ENCODE results near the gene KRT222.

Gene KRT222

GRCh38 chr17:40679523-40679907 is 14.5 kb upstream of the KRT222 start:
- Mint-ChIP-seq H3K27me3 (peaks cover 49% of the 10 kb centered on the region), H3K27ac (no peak overlapping the region), H3K36me3 (ENCODE audit: low read depth) (no peaks in the 10 kb centered on the region), H3K4me3 (no peak overlapping the region), H3K4me1 (ENCODE audit: low read depth) (peaks cover 9% of the 10 kb centered on the region), H3K9me3 (no peaks in the 10 kb centered on the region)
- DNase-seq = no peak

GRCh38 chr17:40678902-40679522 is 14.0 kb upstream of the KRT222 start:
- no peak overlapping the region for H3K27ac Mint-ChIP-seq
- no peak for DNase-seq

GRCh38 chr17:40675905-40676304 is 10.9 kb upstream of the KRT222 start:
- no peaks in the 10 kb centered on the region for H3K36me3 Mint-ChIP-seq (ENCODE audit: low read depth)
- DNase-seq = no peak
- H3K9me3 Mint-ChIP-seq = no peaks in the 10 kb centered on the region
- no peak overlapping the region for H3K27ac Mint-ChIP-seq
- H3K27me3 Mint-ChIP-seq = peaks cover 41% of the 10 kb centered on the region
- H3K4me3 Mint-ChIP-seq = no peak overlapping the region
- peaks cover 9% of the 10 kb centered on the region for H3K4me1 Mint-ChIP-seq (ENCODE audit: low read depth)

More at GRCh38 chr17:40678902-40679522, 14.0 kb upstream of the KRT222 start:
- H3K9me3 Mint-ChIP-seq = no peaks in the 10 kb centered on the region
- peaks cover 9% of the 10 kb centered on the region for H3K4me1 Mint-ChIP-seq (ENCODE audit: low read depth)
- no peaks in the 10 kb centered on the region for H3K36me3 Mint-ChIP-seq (ENCODE audit: low read depth)
- peaks cover 52% of the 10 kb centered on the region for H3K27me3 Mint-ChIP-seq
- H3K4me3 Mint-ChIP-seq = no peak overlapping the region

- Mint-ChIP-seq H3K4me1 (ENCODE audit: low read depth) (no peaks in the 10 kb centered on the region), H3K4me3 (no peak overlapping the region), H3K36me3 (ENCODE audit: low read depth) (no peaks in the 10 kb centered on the region), H3K9me3 (no peaks in the 10 kb centered on the region), H3K27ac (no peak overlapping the region), H3K27me3 (peaks cover 28% of the 10 kb centered on the region)
- DNase-seq = no peak
These were observed 7.7 kb upstream of the KRT222 start for GRCh38 chr17:40672654-40673053.

- H3K27ac Mint-ChIP-seq = no peak overlapping the region
- no peaks in the 10 kb centered on the region for H3K4me1 Mint-ChIP-seq (ENCODE audit: low read depth)
- peaks cover 17% of the 10 kb centered on the region for H3K27me3 Mint-ChIP-seq
These were observed 6.3 kb upstream of the KRT222 start for GRCh38 chr17:40671282-40671681.

GRCh38 chr17:40666331-40666730 is 1.4 kb upstream of the KRT222 start:
- no peak for DNase-seq
- no peaks in the 10 kb centered on the region for H3K9me3 Mint-ChIP-seq
- H3K36me3 Mint-ChIP-seq (ENCODE audit: low read depth) = no peaks in the 10 kb centered on the region
- no peak overlapping the region for H3K27ac Mint-ChIP-seq
- peaks cover 24% of the 10 kb centered on the region for H3K27me3 Mint-ChIP-seq
- H3K4me1 Mint-ChIP-seq (ENCODE audit: low read depth) = peaks cover 6% of the 10 kb centered on the region
- H3K4me3 Mint-ChIP-seq = no peak overlapping the region

More at GRCh38 chr17:40671282-40671681, 6.3 kb upstream of the KRT222 start:
- no peaks in the 10 kb centered on the region for H3K36me3 Mint-ChIP-seq (ENCODE audit: low read depth)
- DNase-seq = no peak
- H3K9me3 Mint-ChIP-seq = no peaks in the 10 kb centered on the region
- no peak overlapping the region for H3K4me3 Mint-ChIP-seq

- H3K36me3 Mint-ChIP-seq (ENCODE audit: low read depth) = no peaks in the 10 kb centered on the region
- no peak overlapping the region for H3K4me3 Mint-ChIP-seq
- no peaks in the 10 kb centered on the region for H3K9me3 Mint-ChIP-seq
- no peak for DNase-seq
- peaks cover 12% of the 10 kb centered on the region for H3K4me1 Mint-ChIP-seq (ENCODE audit: low read depth)
- peaks cover 28% of the 10 kb centered on the region for H3K27me3 Mint-ChIP-seq
- H3K27ac Mint-ChIP-seq = no peak overlapping the region
These were observed 1.7 kb downstream of the KRT222 start for GRCh38 chr17:40663252-40663651.

- Mint-ChIP-seq H3K27me3 (peaks cover 15% of the 10 kb centered on the region), H3K4me1 (ENCODE audit: low read depth) (peaks cover 9% of the 10 kb centered on the region), H3K4me3 (no peak overlapping the region), H3K36me3 (ENCODE audit: low read depth) (no peaks in the 10 kb centered on the region), H3K27ac (no peak overlapping the region), H3K9me3 (no peaks in the 10 kb centered on the region)
- DNase-seq = no peak
These were observed 5.1 kb downstream of the KRT222 start for GRCh38 chr17:40659911-40660310.

- peaks cover 6% of the 10 kb centered on the region for H3K4me1 Mint-ChIP-seq (ENCODE audit: low read depth)
- H3K9me3 Mint-ChIP-seq = no peaks in the 10 kb centered on the region
- H3K27me3 Mint-ChIP-seq = peaks cover 9% of the 10 kb centered on the region
- DNase-seq = no peak
- no peaks in the 10 kb centered on the region for H3K36me3 Mint-ChIP-seq (ENCODE audit: low read depth)
- no peak overlapping the region for H3K27ac Mint-ChIP-seq
- H3K4me3 Mint-ChIP-seq = no peak overlapping the region
These were observed 6.6 kb downstream of the KRT222 start for GRCh38 chr17:40658396-40658795.

- Mint-ChIP-seq H3K4me3 (no peak overlapping the region), H3K27ac (no peak overlapping the region), H3K36me3 (ENCODE audit: low read depth) (peaks cover 19% of the 10 kb centered on the region)
These were observed 13.0 kb downstream of the KRT222 start for GRCh38 chr17:40651939-40652338.

GRCh38 chr17:40648384-40648968 is 16.5 kb downstream of the KRT222 start:
- no peaks in the 10 kb centered on the region for H3K27me3 Mint-ChIP-seq
- no peaks in the 10 kb centered on the region for H3K9me3 Mint-ChIP-seq
- H3K27ac Mint-ChIP-seq = peak overlapping the region; percentile 99
- H3K4me3 Mint-ChIP-seq = peak overlapping the region; percentile 98
- no peak for DNase-seq
- H3K4me1 Mint-ChIP-seq (ENCODE audit: low read depth) = peaks cover 44% of the 10 kb centered on the region
- H3K36me3 Mint-ChIP-seq (ENCODE audit: low read depth) = peaks cover 47% of the 10 kb centered on the region

More at GRCh38 chr17:40651939-40652338, 13.0 kb downstream of the KRT222 start:
- Mint-ChIP-seq H3K27me3 (no peaks in the 10 kb centered on the region), H3K4me1 (ENCODE audit: low read depth) (peaks cover 12% of the 10 kb centered on the region), H3K9me3 (no peaks in the 10 kb centered on the region)
- no peak for DNase-seq

GRCh38 chr17:40647624-40648383 is 17.2 kb downstream of the KRT222 start, which contains the start of gene SMARCE1:
SMARCE1 (minus strand) TSS chr17:40647818; CDS start chr17:40645802, 2,016 bp downstream.
- Mint-ChIP-seq H3K4me3 (peak within 1 kb of the TSS; percentile 98), H3K4me1 (ENCODE audit: low read depth) (peaks cover 49% of the 10 kb centered on the region), H3K27ac (peak within 1 kb of the TSS; percentile 99), H3K36me3 (ENCODE audit: low read depth) (peaks cover 54% of the 10 kb centered on the region), H3K9me3 (no peaks in the 10 kb centered on the region), H3K27me3 (no peaks in the 10 kb centered on the region)
- peak; percentile 85 for DNase-seq

GRCh38 chr17:40646791-40647623 is 18.0 kb downstream of the KRT222 start:
- Mint-ChIP-seq H3K27ac (peak overlapping the region; percentile 99), H3K27me3 (no peaks in the 10 kb centered on the region), H3K9me3 (no peaks in the 10 kb centered on the region), H3K4me1 (ENCODE audit: low read depth) (peaks cover 55% of the 10 kb centered on the region), H3K4me3 (peak overlapping the region; percentile 98), H3K36me3 (ENCODE audit: low read depth) (peaks cover 61% of the 10 kb centered on the region)
- DNase-seq = no peak

GRCh38 chr17:40645943-40646342 is 19.0 kb downstream of the KRT222 start:
- H3K4me3 Mint-ChIP-seq = peak overlapping the region; percentile 98
- peaks cover 72% of the 10 kb centered on the region for H3K36me3 Mint-ChIP-seq (ENCODE audit: low read depth)
- no peaks in the 10 kb centered on the region for H3K27me3 Mint-ChIP-seq
- no peak overlapping the region for H3K27ac Mint-ChIP-seq
- DNase-seq = no peak
- H3K9me3 Mint-ChIP-seq = no peaks in the 10 kb centered on the region
- H3K4me1 Mint-ChIP-seq (ENCODE audit: low read depth) = peaks cover 62% of the 10 kb centered on the region

Data from activated T-cell treated with anti-CD3 and anti-CD28 coated beads, Interleukin-2, amount 50 U/mL, for 24 hours (primary cell).